ENCODE measurements around the gene GNAT2.
"Not testable (repeated sequence)": the region's sequence is repeated elsewhere in the genome, so short reads cannot be mapped to it uniquely, and the experiment has no call there.

Gene GNAT2

DNA sequence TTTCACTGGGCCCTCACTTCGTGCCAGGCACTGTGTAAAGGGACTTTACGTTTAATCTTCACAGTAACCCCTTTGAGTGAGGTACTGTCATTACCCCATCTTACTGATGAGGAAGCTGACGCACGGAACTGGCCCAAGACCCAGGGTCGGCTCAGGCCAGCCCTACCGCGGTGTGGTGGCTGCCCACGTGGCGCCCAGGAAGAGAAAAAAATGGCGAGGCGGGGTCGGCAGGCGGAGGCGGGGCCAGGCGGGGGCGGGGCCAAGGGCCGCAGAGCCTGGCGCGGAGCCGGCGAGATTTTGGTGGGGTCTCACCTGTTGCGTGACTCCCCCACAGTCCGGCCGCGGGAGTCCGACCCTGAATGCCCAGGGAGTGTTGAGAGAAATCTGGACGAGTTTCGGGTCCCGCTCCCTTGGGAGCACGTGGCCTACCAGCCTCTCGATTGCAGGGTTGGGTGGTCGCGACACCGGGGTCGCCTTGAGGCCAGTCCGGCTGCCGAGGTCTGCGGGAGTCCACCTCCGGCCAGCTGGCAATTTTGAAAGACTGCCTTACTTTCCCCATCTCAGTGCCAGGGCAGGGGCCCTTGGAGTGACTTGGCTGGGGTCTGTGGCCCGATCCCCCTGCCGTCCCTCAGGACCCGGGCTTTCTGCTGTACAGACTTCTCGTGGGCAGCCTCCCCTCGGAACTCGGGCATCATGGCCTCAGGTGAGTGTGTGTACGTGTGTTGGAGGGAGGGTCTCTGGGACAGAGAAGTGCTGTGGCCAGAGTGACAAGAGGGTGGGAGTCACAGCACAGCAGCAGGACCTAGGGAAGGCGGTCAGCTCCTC, at the start of gene GNAT2, which contains the start of gene AMPD2:
TSS of gene GNAT2 (minus strand) at position 41 of the 825 bp plus-strand sequence. CDS start 6,746 bp downstream, outside the sequence.
TSS of gene AMPD2 (plus strand) at position 262 of the 825 bp plus-strand sequence. CDS start 1,339 bp downstream, outside the sequence.
- peak; percentile 86 for DNase-seq

GRCh38 chr1:109668123-109668775, 48.8 kb upstream of the GNAT2 start:
- no peak for DNase-seq

DNA sequence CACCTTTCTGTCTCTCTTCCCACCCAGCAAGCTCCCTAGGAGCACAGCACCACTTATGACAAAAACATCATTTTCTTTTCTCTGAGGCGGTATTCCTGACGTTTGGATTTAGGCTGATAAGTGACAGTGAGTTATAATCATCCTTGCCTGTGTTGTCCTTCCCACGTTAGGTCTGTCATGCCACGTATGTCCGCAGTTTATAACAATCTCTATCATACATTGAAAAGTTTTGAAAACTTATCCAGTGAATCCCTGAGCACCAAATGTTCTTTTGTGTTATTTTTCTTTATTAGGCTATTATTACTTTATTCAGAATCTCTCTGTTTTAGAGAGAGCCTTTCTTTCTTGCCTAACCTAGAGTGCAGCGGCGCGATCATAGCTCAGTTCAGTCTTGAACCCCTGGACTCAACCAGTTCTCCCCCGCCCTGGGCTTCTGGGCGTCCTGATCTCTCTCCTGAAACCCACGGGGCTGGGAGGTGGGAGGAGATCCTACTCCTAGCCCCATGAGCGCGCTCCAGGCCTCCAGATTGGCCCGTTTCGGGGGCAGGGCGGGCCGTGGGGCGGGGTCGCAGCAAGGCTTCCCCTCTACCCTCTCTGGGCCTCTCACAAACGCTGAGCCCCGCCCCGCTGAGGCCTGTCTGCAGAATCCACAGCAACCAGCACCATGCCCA, 48.2 kb upstream of the GNAT2 start, which contains the start of gene GSTM2:
TSS of gene GSTM2 (plus strand) at position 606 of the 671 bp plus-strand sequence. CDS start at position 665, 59 bp downstream.
- DNase-seq, result peak; percentile 96

DNA sequence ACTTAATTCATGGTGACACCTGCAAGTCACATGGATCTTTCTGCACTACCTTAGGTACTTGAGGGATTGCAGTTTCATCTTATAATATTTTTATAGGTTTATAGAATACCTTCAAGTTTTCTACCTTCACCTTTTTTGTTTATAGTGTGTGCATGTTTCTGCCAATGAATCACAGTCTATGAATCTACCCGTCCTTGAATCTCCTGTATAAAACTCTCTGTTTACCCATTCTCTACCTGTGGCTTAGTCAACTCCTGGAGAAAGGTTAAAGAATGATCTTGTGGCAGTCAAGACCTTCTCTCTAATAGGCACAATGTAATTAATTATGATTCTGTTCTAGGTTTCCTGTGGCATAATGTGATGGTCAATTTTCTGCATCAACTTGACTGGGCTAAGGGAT, 45.3 kb upstream of the GNAT2 start:
- DNase-seq, result no peak

DNA sequence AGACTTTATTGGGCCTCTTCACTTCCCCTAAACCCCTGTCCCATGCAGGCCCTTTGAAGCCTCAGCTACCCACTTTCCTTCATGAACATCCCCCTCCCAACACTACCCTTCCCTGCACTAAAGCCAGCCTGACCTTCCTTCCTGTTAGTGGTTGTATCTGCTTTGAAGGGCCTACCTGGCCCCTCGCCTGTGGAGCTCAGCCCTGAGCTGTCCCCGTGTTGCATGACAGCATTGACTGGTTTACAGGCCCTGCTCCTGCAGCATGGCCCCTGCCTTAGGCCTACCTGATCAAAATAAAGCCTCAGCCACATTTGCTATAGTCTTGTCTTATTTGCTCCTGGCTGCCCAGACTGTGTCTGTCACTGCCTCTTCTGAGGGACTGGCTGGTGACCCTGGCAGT, 42.0 kb upstream of the GNAT2 start:
- no peak for DNase-seq

DNA sequence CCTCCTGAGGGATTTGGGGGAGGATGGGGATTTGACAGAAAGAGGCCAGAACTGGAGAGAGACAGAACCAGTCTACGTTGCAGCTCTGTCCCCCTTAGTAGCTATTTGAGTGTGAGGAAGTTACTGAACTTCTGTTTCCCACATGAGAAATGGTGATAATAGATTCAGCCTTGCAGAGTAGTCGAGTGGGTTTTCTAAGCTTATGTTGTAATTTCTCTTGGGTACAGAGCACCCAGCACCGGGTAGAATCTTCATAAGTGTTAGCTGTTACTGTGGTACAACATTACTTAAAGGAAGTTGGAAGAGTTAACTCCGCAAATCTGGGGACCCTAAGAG, 41.2 kb upstream of the GNAT2 start:
- DNase-seq, result not testable (repeated sequence)

- DNase-seq, result no peak
These were observed 40.7 kb upstream of the GNAT2 start for GRCh38 chr1:109659997-109660690.

DNA sequence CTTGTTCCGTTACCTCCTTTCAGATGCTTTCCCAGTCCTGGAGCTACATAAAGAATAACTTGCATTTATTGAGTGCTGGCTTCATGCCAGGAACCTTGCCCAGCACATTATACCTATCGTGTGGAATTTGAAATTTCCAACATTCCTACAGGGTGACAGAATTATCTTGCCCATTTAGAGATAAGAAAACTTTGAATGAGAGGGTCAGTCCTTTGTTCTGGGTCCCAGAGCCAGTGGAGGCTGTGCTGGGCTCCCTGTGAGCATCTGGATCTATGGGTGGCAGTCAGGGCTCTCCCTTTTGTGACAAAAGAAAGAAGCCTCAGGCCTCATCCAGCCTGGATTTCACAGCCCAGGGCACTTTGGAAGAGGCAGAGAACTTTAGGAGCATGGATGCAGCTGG, 39.7 kb upstream of the GNAT2 start:
- DNase-seq, result no peak

DNA sequence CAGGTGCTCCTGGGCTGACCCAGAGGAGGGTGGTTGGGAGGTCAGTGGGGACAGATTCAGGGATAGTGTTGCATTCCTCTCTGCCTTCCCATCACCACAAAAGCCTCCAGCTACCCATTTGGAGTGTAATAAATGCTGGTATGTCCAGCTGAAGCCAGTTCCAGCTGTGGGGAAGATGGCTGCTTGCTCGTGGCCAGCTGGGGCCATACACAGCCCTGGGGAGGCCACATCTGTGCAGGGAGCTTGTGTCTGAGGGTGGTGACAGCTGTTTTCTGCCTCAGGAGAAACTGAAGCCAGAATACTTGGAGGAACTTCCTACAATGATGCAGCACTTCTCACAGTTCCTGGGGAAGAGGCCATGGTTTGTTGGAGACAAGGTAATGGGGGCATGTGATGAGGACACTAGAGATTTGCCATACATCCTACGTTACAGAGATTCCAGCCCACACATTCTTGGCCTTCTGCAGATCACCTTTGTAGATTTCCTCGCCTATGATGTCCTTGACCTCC, 39.2 kb upstream of the GNAT2 start:
- DNase-seq, result no peak

GRCh38 chr1:109657970-109658369, 38.6 kb upstream of the GNAT2 start:
- DNase-seq, result no peak

GRCh38 chr1:109657395-109657794, 38.0 kb upstream of the GNAT2 start:
- DNase-seq, result no peak

GRCh38 chr1:109655615-109656519, 36.5 kb upstream of the GNAT2 start, which contains the start of gene GSTM4:
Gene GSTM4, plus strand, starts transcription at chr1:109656099. Its CDS starts 291 bp downstream, at chr1:109656390.
- peak; percentile 91 for DNase-seq

DNA sequence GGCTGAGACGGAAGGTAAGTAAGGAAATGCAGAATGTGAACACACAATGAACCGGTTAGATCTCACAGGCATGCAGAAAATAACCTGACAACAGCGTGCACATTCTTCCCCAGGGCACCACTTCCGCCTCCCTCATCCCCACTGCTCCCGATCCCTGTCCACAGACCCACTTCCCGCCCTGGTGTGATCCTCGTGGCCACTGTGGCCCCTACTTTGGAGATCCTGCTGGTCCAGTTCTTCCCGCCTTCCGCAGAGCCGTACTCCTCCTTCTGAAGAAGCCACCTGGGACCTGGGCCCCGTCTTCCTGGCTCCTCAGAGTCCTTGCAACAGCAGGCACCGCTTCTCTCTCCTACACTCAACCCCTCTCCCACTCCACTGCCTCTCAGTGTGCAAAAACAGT, 35.1 kb upstream of the GNAT2 start:
- DNase-seq, result no peak

DNA sequence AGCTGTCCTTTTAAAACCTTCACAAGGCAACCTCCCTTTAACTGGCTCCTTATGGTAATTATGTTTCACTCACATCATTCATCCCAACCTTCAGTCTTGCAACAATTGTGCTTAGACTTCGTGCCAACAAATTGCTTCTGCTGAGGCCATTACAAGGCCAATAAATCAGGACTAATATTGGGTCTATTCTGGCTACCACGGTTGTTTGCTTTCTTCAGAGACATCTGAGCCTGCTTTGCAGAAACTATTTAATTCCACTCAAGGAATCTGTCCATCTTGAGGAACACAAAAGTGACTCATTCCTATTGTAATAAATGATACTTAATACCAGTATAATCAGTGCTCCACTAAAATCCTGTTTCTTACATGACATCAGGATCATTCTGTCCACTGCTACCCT, 33.9 kb upstream of the GNAT2 start:
- no peak for DNase-seq

DNA sequence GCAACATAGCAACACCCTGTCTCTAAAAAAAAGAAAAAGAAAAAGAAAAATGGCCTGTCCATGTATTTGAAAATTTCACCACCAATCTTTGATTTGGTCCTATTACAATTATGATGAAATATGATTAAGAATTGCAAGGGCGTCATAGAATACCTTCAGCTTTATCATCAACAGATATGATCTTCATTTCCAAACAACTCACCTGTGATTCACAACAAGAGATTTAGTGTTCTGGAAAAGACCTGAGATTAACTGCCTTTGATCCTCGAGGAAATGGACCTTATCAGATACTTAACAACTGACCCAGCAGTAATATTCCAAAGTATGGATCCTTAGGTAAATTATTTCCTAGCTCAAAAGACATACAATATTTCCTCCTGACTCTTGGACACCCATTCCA, 33.0 kb upstream of the GNAT2 start:
- DNase-seq, result no peak

DNA sequence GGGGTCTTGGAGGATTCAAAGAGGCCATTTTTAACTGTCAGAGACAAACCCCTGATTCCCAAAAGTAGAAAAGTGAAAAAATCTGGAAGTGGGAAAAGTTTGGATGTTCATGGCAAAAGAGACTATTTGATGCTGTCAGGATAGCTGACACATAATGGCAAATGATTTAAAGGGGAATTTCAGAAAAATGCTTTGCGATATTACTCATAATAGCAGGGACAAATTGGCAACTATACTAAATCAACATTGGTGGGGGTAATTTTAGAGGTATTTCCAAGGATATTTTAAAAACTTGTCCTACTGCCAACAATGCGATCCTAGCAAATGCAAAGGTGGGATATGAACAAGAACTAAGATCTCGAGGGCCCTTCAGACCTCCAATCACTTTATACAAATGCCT, 31.2 kb upstream of the GNAT2 start:
- DNase-seq, result no peak

- no peak for DNase-seq
These were observed 30.1 kb upstream of the GNAT2 start for GRCh38 chr1:109649491-109649914.

GRCh38 chr1:109644670-109645069, 25.3 kb upstream of the GNAT2 start:
- DNase-seq, result no peak

DNA sequence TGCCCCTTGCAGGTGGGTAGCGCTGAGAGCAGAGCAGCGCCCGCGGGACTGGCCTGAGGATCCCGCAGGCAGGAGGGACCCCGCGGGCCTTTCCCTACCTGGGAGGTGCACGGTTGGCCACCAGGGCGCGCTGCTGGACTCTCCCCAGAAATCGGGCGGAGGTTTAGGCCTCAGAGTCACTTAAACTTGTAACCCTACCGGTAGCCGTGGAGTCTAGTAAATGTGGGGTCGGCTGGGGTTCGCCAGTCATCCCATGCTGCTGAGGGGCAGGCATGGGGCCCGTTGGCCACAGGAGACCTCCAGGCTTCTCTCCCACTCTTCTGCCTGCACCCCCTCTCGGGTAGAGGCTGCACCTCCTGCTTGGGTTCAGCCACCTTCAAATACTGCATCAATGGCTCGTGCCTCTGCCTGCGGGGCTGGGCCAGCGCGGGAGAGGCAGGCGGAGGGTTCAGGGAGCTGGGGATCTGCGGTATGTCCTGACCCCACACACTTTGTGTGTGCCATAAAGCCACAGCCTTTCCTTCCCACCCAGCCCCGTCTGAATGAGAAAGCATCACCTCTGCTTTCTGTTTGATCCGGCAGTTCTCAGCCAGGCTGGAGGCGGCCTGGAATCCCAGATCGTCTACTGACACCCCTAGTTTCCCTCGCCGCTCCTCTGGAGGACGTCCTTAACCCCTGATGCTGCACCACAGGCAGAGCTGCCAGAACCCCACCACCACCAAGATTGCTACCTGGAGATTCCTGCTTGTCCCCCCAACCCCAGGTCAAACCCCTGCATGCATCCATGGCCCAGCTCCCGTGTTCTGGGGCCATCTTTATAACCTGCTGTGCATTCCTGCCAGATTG, 24.2 kb upstream of the GNAT2 start:
- peak; percentile 88 for DNase-seq

DNA sequence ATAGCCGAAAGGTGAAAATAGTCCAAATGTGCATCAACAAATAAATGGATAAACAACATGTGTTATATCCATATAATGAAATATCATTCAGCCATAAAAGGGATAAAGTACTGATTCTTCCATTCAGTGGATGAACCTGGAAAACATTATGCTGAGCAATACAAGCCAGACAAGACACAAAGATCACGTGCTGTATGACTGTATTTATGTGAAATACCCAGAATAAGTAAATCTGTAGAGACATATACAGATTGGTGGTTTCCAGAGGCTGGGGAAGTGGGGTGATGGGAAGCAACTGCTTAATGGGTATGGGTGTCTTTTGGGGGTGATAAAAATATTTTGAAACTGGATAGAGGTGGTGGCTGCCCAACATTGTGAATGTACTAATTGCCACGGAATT, 23.2 kb upstream of the GNAT2 start:
- no peak for DNase-seq

DNA sequence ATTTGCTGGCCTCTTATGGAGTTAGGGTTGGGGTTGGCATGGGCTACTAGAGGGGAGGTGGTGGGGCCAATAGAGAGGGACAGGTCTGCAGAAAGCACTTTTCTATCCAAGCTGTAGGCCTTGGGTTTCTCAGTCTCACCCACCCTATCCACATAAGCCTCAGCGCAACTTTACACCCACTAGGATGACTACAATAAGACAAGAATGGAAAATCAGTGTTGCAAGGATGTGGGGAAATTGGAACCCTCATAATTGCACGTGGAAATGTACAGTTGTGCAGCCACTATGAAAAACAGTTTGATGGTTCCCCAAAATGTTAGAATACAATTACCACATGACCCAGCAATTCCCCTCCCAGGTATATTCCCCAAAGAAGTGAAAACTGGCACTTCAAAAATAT, 22.4 kb upstream of the GNAT2 start:
- DNase-seq, result no peak

Data from eye (tissue), 1 donor.